GM23248 (cell line): ENCODE data around the gene SCYGR1.

Experiments
- EZH2 ChIP-seq: fragments of 200-600 bp; sonication (generic); IDR thresholded peaks from 2 replicates; pipeline ENCODE4 v1.6.1; 2018; ENCODE audit warnings: antibody characterized with exemption, mild to moderate bottlenecking; ENCODE audit not compliant: insufficient read depth, poor library complexity, severe bottlenecking
- EZH2phosphoT487 ChIP-seq: fragments of 200-600 bp; sonication (generic); IDR thresholded peaks from 2 replicates; pipeline ENCODE4 v1.6.1; 2018; ENCODE audit warnings: antibody characterized with exemption, moderate library complexity, mild to moderate bottlenecking, low read depth; ENCODE audit not compliant: insufficient read depth

- no peak for TF ChIP-seq EZH2
- no peak for TF ChIP-seq EZH2phosphoT487
Measured at GRCh38 chr2:227394401-227394800, 6.7 kb upstream of the SCYGR1 start.
